Embryonic facial prominence (tissue), 1 donor: ENCODE results near the gene SH3RF1.
"Not testable (repeated sequence)": the region's sequence is repeated elsewhere in the genome, so short reads cannot be mapped to it uniquely, and the experiment has no call there.

Experiments
- DNase-seq: peaks from one replicate; pipeline ENCODE4 v3.0.0-alpha.2; 2016; ENCODE audit errors: extremely low spot score

SH3RF1 gene

GRCh38 chr4:169270810-169271691 is at the start of gene SH3RF1:
TSS of gene SH3RF1 (minus strand) at chr4:169270956. CDS start at chr4:169269212, 1,744 bp downstream.
- DNase-seq, result peak; percentile 79

- DNase-seq, result no peak
Measured at GRCh38 chr4:169315530-169316343, 45.0 kb upstream of the SH3RF1 start.

GRCh38 chr4:169314906-169315305 is 44.1 kb upstream of the SH3RF1 start:
- DNase-seq, result peak; percentile 11

- no peak for DNase-seq
Measured at GRCh38 chr4:169313732-169314131, 43.0 kb upstream of the SH3RF1 start.

GRCh38 chr4:169312690-169313422 is 42.1 kb upstream of the SH3RF1 start:
- no peak for DNase-seq

- no peak for DNase-seq
Measured at GRCh38 chr4:169311643-169312365, 41.0 kb upstream of the SH3RF1 start.

GRCh38 chr4:169309326-169309967 is 38.7 kb upstream of the SH3RF1 start:
- DNase-seq, result no peak

GRCh38 chr4:169307576-169307975 is 36.8 kb upstream of the SH3RF1 start:
- no peak for DNase-seq

- DNase-seq, result no peak
Measured at GRCh38 chr4:169305651-169306050, 34.9 kb upstream of the SH3RF1 start.

- DNase-seq, result no peak
Measured at GRCh38 chr4:169305173-169305572, 34.4 kb upstream of the SH3RF1 start.

- no peak for DNase-seq
Measured at GRCh38 chr4:169295822-169296221, 25.1 kb upstream of the SH3RF1 start.

- DNase-seq, result no peak
Measured at GRCh38 chr4:169293343-169294176, 22.8 kb upstream of the SH3RF1 start.

- DNase-seq, result not testable (repeated sequence)
Measured at GRCh38 chr4:169287983-169288382, 17.2 kb upstream of the SH3RF1 start.

- DNase-seq, result no peak
Measured at GRCh38 chr4:169286562-169287301, 16.0 kb upstream of the SH3RF1 start.

GRCh38 chr4:169283114-169283509 is 12.4 kb upstream of the SH3RF1 start:
- no peak for DNase-seq

- DNase-seq, result no peak
Measured at GRCh38 chr4:169282429-169283113, 11.8 kb upstream of the SH3RF1 start.

GRCh38 chr4:169279108-169279507 is 8.4 kb upstream of the SH3RF1 start:
- no peak for DNase-seq

GRCh38 chr4:169278624-169279023 is 7.9 kb upstream of the SH3RF1 start:
- no peak for DNase-seq

- not testable (repeated sequence) for DNase-seq
Measured at GRCh38 chr4:169277838-169278237, 7.1 kb upstream of the SH3RF1 start.
